Tibial nerve (tissue), 4 donors: ENCODE results near the gene AUTS2. TPM values are rescaled to one million over a fixed set of nuclear protein-coding genes. Genes with fewer than 3 reads are reported as not detected.

Experiments
- DNase-seq, 2 donors: peaks; one replicate each; pipeline ENCODE4 v3.0.0-alpha.2; 2019; ENCODE audit warnings: low spot score in 2 of 2
- H3K27ac ChIP-seq, 4 donors: fragments of 200-600 bp; sonication (generic) in 3 of 4; one replicate each; pipeline ENCODE4 v1.5.1; 2017 to 2019; ENCODE audit warnings: mild to moderate bottlenecking in 1 of 4
- H3K27me3 ChIP-seq, 2 donors: fragments of 200-600 bp; sonication (generic) in 1 of 2; one replicate each; pipeline versions ENCODE4 v1.5.1 to v1.6.0; 2017 to 2019
- H3K36me3 ChIP-seq, 3 donors: fragments of 200-600 bp; sonication (generic); one replicate each; pipeline ENCODE4 v1.5.1; 2018 to 2019
- H3K4me1 ChIP-seq, 4 donors: fragments of 200-600 bp; sonication (generic) in 3 of 4; one replicate each; pipeline ENCODE4 v1.5.1; 2017 to 2019
- H3K4me3 ChIP-seq, 4 donors: fragments of 200-600 bp; sonication (generic) in 3 of 4; one replicate each; pipeline ENCODE4 v1.5.1; 2017 to 2019; ENCODE audit warnings: mild to moderate bottlenecking in 1 of 4, moderate library complexity in 1 of 4
- H3K9me3 ChIP-seq, 4 donors: fragments of 200-600 bp; sonication (generic) in 3 of 4; one replicate each; pipeline ENCODE4 v1.5.1; 2017 to 2019
- EP300 ChIP-seq, 2 donors: sonication (generic); formaldehyde crosslinking; IDR thresholded peaks; one replicate each; pipeline ENCODE4 v1.6.1; 2017; ENCODE audit warnings: antibody characterized with exemption in 2 of 2, mild to moderate bottlenecking in 1 of 2
- POLR2A ChIP-seq, 2 donors: fragments of 450-650 bp; IDR thresholded peaks; one replicate each; pipeline ENCODE4 v1.6.1; 2017; ENCODE audit warnings: antibody characterized with exemption in 2 of 2, mild to moderate bottlenecking in 2 of 2, moderate library complexity in 2 of 2
- WGBS, 2 donors: methylation state at CpG; one replicate each; pipeline ENCODE4 v1.1.5; 2018; 5-methylcytosine and 5-hydroxymethylcytosine counted together
- small RNA-seq: library from RNA; depleted of rRNA; stranded (forward); fragments of <200 nt; gene quantifications from one replicate; pipeline ENCODE3, GENCODE V24; 2016
- total RNA-seq, 4 donors: library from RNA; depleted of rRNA; stranded (reverse); fragments of >200 nt; gene quantifications; one replicate each; pipeline ENCODE4 v1.1.0, GENCODE V29; 2016
- TF ChIP-seq, protein P1 (sequence below), 5 experiments: fragments of 200-600 bp in 3 of 5; fragments of 450-650 bp in 2 of 5; sonication (generic) in 3 of 5; IDR thresholded peaks; one replicate each; pipeline ENCODE4 v1.5.1; 2016 to 2019; ENCODE audit warnings: antibody characterized with exemption in 5 of 5, mild to moderate bottlenecking in 3 of 5, moderate library complexity in 2 of 5

The AUTS2 gene
- total RNA-seq, 4 donors from 2014 or later: 56.6 to 87.9 (median 71.6) TPM

DNA sequence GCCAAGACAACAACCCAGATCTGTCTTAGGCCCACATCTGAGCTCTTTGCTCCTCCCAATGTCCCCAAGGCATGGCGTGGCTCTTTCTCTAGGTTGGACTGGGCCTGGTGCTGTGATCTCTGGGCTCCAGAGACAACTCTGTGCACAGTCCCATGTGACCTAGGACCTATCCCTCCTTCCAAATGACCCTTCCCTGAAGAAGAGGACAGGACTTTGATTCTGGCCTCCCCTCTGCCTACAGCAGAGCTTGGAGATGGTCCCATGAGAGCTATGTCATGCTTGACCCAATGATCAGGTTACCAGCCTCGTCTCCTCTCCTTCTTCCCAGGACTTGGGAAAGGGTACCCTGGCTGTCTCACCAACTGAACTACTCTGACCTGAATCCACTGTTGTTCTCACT is 1237.4 kb downstream of the AUTS2 start:
- WGBS, 2 donors: 38 to 70% methylated on average over 2 of the region's 2 CpGs
- Histone ChIP-seq H3K36me3 (no peaks in the 10 kb centered on the region), H3K27ac (no peak overlapping the region), H3K4me3 (no peak overlapping the region), H3K4me1 (no peaks in the 10 kb centered on the region), H3K9me3 (peaks cover 0 to 4% (median 0%) of the 10 kb centered on the region in 4 donors), H3K27me3 (no peaks in the 10 kb centered on the region)
- TF ChIP-seq POLR2A (IDR thresholded peaks at IDR 0.05): no peak
- TF ChIP-seq, protein P1, sequence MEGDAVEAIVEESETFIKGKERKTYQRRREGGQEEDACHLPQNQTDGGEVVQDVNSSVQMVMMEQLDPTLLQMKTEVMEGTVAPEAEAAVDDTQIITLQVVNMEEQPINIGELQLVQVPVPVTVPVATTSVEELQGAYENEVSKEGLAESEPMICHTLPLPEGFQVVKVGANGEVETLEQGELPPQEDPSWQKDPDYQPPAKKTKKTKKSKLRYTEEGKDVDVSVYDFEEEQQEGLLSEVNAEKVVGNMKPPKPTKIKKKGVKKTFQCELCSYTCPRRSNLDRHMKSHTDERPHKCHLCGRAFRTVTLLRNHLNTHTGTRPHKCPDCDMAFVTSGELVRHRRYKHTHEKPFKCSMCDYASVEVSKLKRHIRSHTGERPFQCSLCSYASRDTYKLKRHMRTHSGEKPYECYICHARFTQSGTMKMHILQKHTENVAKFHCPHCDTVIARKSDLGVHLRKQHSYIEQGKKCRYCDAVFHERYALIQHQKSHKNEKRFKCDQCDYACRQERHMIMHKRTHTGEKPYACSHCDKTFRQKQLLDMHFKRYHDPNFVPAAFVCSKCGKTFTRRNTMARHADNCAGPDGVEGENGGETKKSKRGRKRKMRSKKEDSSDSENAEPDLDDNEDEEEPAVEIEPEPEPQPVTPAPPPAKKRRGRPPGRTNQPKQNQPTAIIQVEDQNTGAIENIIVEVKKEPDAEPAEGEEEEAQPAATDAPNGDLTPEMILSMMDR (IDR thresholded peaks at IDR 0.05): no peak
- no peak for TF ChIP-seq EP300 (IDR thresholded peaks at IDR 0.05)
- DNase-seq: no peak

DNA sequence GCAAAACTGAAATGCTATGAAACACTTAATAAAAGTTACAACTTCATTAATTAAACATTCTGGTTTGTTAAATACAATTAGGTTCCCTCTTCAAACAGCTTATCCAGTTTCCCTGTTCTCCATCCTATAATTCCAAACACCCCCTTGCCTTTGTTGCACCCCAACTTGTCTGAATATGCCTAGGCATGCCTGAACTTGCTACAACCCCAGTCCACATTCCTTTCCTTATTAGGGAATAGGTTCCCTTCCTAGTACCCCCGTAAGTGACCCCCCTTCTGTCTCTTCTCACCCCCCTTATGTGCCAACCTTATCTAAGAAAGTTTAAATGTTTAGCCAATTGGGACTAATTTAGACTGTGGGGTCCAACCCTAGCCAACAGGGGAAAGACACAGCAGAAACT is 1238.0 kb downstream of the AUTS2 start:
- Histone ChIP-seq H3K27me3 (no peaks in the 10 kb centered on the region), H3K36me3 (no peaks in the 10 kb centered on the region), H3K9me3 (peaks cover 0 to 4% (median 0%) of the 10 kb centered on the region in 4 donors), H3K4me3 (no peak overlapping the region), H3K4me1 (no peaks in the 10 kb centered on the region), H3K27ac (no peak overlapping the region)
- 54 to 75% methylated on average over 1 of the region's 1 CpG for WGBS, 2 donors
- TF ChIP-seq POLR2A (IDR thresholded peaks at IDR 0.05): no peak
- DNase-seq: no peak

DNA sequence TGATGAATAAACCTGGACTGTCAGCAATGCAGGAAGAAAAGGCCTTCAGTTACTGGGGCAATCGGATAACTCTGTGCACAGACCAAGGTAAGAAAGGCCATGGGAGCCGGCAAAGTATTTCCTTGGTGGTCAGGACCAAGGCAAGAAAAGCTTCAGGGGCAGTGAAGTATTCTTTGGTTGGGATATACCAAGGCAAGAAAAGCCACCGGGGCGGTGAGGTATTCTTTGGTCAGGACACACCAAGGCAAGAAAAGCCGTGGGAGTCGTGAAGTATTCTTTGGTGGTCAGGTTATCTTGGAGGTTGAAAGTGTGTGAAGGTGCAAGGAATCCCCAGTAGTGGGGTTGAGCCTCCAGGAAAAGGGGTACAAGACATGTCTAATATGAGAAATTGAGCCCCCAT is 1238.7 kb downstream of the AUTS2 start:
- DNase-seq: no peak
- TF ChIP-seq, protein P1 (IDR thresholded peaks at IDR 0.05): no peak
- TF ChIP-seq EP300 (IDR thresholded peaks at IDR 0.05): no peak
- no peak for TF ChIP-seq POLR2A (IDR thresholded peaks at IDR 0.05)
- WGBS, 2 donors: 93 to 94% methylated on average over 6 of the region's 6 CpGs

DNA sequence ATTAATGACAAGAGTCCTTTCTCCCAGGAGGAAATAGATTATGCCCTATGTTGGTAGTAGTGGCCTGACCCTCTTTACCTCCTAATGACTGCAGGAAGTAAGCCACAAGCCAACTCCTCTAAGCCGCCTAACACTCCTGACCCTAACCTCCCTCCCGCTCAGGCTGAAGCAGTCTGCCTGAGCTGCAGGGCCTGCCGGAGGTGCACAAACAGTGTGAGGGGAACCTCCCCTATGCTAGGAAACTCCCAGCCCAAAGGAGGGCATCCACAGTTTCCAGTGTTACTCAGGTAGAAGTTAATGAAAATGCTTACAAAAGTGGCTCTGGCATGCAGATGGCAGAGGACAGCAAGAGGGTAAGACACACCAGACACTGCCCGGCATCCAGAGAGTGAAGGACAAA is 1239.3 kb downstream of the AUTS2 start:
- Histone ChIP-seq H3K27me3 (no peaks in the 10 kb centered on the region), H3K4me3 (no peak overlapping the region), H3K27ac (no peak overlapping the region), H3K4me1 (no peaks in the 10 kb centered on the region), H3K9me3 (peaks cover 0 to 4% (median 0%) of the 10 kb centered on the region in 4 donors), H3K36me3 (no peaks in the 10 kb centered on the region)
- TF ChIP-seq, protein P1 (IDR thresholded peaks at IDR 0.05): no peak
- TF ChIP-seq POLR2A (IDR thresholded peaks at IDR 0.05): no peak
- DNase-seq: no peak
- WGBS, 2 donors: 74 to 81% methylated on average over 4 of the region's 4 CpGs

More for the DNA sequence above, 1238.7 kb downstream of the AUTS2 start:
- Histone ChIP-seq H3K9me3 (peaks cover 0 to 4% (median 0%) of the 10 kb centered on the region in 4 donors), H3K36me3 (no peaks in the 10 kb centered on the region), H3K27me3 (no peaks in the 10 kb centered on the region), H3K27ac (no peak overlapping the region), H3K4me3 (no peak overlapping the region), H3K4me1 (no peaks in the 10 kb centered on the region)

DNA sequence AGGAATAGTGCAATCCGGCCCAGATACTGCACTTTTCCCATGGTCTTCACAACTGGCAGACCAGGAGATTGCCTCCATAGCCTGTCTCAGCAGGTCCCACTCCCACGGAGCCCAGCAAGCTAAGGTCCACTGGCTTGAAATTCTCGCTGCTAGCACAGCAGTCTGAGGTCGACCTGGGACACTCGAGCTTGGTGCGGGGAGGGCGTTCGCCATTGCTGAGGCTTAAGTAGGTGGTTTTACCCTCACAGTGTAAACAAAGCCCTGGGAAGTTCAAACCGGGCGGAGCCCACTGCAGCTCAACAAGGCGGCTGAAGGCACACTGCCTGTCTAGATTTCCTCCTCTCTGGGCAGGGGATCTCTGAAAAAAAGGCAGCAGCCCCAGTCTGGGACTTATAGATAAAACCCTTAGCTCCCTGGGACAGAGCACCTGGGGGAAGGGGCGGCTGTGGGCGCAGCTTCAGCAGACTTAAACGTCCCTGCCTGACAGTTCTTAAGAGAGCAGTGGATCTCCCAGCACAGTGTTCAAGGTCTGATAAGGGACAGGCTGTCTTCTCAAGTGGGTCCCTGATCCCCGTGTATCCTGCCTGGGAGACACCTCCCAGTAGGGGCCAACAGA is 1240.1 kb downstream of the AUTS2 start:
- Histone ChIP-seq H3K27me3 (no peaks in the 10 kb centered on the region), H3K36me3 (no peaks in the 10 kb centered on the region), H3K4me1 (no peaks in the 10 kb centered on the region), H3K27ac (no peak overlapping the region), H3K9me3 (peaks cover 0 to 4% (median 0%) of the 10 kb centered on the region in 4 donors), H3K4me3 (no peak overlapping the region)
- DNase-seq: no peak
- TF ChIP-seq, protein P1 (IDR thresholded peaks at IDR 0.05): no peak
- TF ChIP-seq POLR2A (IDR thresholded peaks at IDR 0.05) (no peak), EP300 (IDR thresholded peaks at IDR 0.05) (no peak)
- WGBS, 2 donors: 84 to 85% methylated on average over 10 to 14 of the region's 15 CpGs

Small RNAs within 50 kb of the gene (small RNA-seq; reads per million reads assigned to genes)
- gene AC073873.1: not detected
